ENCODE measurements around the gene HES4. TPM values are rescaled to one million over a fixed set of nuclear protein-coding genes. Genes with fewer than 3 reads are reported as not detected.

HES4 gene
- total and polyA plus RNA-seq, 2 donors (not counting 3 experiments of a cell fraction or from before 2014, with no cell fraction given), result 30.5 to 37.6 TPM

GRCh38 chr1:1046767-1047166 is 46.9 kb upstream of the HES4 start:
- no peak for TF ChIP-seq GATA2 (IDR thresholded peaks at IDR 0.05; ENCODE audit: insufficient read depth, insufficient read length, low read depth, low read length)
- no peak for TF ChIP-seq FOS (IDR thresholded peaks at IDR 0.05; ENCODE audit: borderline replicate concordance, insufficient read depth, low read length)
- no peak for TF ChIP-seq JUN (IDR thresholded peaks at IDR 0.05; ENCODE audit: borderline replicate concordance, insufficient read depth, insufficient read length, low read depth)
- no peak for TF ChIP-seq POLR2AphosphoS5 (IDR thresholded peaks at IDR 0.05; ENCODE audit: insufficient read depth, low read depth, low read length)
- TF ChIP-seq MAX (IDR thresholded peaks at IDR 0.05; ENCODE audit: insufficient read depth, insufficient read length), result no peak
- no peak for TF ChIP-seq POLR2A (IDR thresholded peaks at IDR 0.05; ENCODE audit: low read depth, low read length)
- TF ChIP-seq CTCF (IDR thresholded peaks at IDR 0.05; ENCODE audit: extremely low read depth in 1 of 2, insufficient read depth in 1 of 2, low read depth in 1 of 2, low read length in 2 of 2), result no peak
- no peak for TF ChIP-seq EZH2 (IDR thresholded peaks at IDR 0.05; ENCODE audit: borderline replicate concordance, low read depth, low read length, severe bottlenecking)
- no peak for TF ChIP-seq MYC (IDR thresholded peaks at IDR 0.05; ENCODE audit: low read depth, low read length)
- H2AFZ ChIP-seq (ENCODE audit: low read depth, low read length), result no peak overlapping the region
- BruUV-seq (replicated peaks), result no TSS peak
- H3K79me2 ChIP-seq (ENCODE audit: control insufficient read depth, insufficient read depth, low read length), result no peaks in the 10 kb centered on the region
- CTCF ChIA-PET, result no interaction called here
- no peaks in the 10 kb centered on the region for H4K20me1 ChIP-seq (replicated peaks; ENCODE audit: control insufficient read depth, extremely low read depth, insufficient read depth, low read length)
- POLR2A ChIA-PET, result no interaction called here
- H3K9ac ChIP-seq (replicated peaks; ENCODE audit: extremely low read depth, insufficient read depth, low read length), result no peak overlapping the region
- H3K4me2 ChIP-seq (ENCODE audit: insufficient read depth, low read length), result no peak overlapping the region
- no peak for FAIRE-seq
- H3K9me3 ChIP-seq (replicated peaks; ENCODE audit: control insufficient read depth, insufficient read depth, low read length), result no peaks in the 10 kb centered on the region
- dilution Hi-C loops (cut with MboI; ENCODE audit: extremely low pct_ligation_motif_present, low sequenced_read_pairs) (no loop called here), intact Hi-C loops (cut with micrococcal nuclease) (no loop called here)
- no peaks in the 10 kb centered on the region for H3K27me3 ChIP-seq (ENCODE audit: control insufficient read depth in 2 of 2, insufficient read depth in 2 of 2, low read length in 2 of 2)
- no peak overlapping the region for H3K27ac ChIP-seq (ENCODE audit: insufficient read depth, low read depth, low read length)
- H3K4me3 ChIP-seq (replicated peaks in 1 of 3; ENCODE audit: insufficient read depth in 1 of 3, low read depth in 1 of 3, low read length in 3 of 3), result no peak overlapping the region
- no peaks in the 10 kb centered on the region for H3K9me1 ChIP-seq (replicated peaks; ENCODE audit: control insufficient read depth, extremely low read depth, insufficient read depth, low read length)
- DNase-seq (ENCODE audit: low read depth, low spot score), result no peak
- H3K36me3 ChIP-seq (ENCODE audit: control insufficient read depth in 2 of 2, extremely low read depth in 1 of 2, insufficient read depth in 2 of 2, low read length in 2 of 2), result peaks cover 0 to 23% of the 10 kb centered on the region in 2 experiments
- no peaks in the 10 kb centered on the region for H3K4me1 ChIP-seq (ENCODE audit: control insufficient read depth, extremely low read depth, insufficient read depth, low read length)
